DMS153 treated with DMSO at 0.1 percent for 48 hours (cell line): ENCODE results near the gene ACOT7.

Experiments
- DNase-seq: peaks from one replicate; lab custom pipeline; 2025; ENCODE audit not compliant: unreplicated experiment; lab: John Stamatoyannopoulos, UW

Gene ACOT7

DNA sequence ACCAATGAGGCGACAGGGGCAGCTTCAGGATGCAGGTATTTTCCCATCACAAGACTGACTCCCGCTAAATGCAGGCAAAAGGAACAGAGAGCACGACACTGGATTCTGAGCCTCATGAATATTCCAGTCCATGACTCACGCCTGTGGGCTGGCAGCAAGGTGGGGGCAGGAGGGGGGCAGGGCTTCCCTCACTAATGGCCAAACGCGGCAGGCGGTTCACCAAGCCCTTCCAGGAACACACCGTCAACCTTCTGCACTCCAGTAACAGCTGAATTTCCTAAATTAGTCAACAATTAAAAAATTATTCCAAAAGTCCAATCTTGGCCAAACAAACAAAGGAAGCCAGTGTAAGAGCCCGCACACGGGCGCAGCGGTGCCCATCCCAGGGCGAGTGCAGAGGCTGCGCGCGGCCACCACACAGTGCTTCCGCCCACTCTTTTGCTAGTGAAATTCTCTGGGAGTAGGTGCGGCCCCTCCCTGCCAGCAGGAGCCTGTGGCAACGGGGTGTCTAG lies 120.1 kb downstream of the ACOT7 start:
- no peak for DNase-seq

- DNase-seq, result no peak
Observed at GRCh38 chr1:6272868-6273267, 120.7 kb downstream of the ACOT7 start.

GRCh38 chr1:6272452-6272851 lies 121.1 kb downstream of the ACOT7 start:
- no peak for DNase-seq

DNA sequence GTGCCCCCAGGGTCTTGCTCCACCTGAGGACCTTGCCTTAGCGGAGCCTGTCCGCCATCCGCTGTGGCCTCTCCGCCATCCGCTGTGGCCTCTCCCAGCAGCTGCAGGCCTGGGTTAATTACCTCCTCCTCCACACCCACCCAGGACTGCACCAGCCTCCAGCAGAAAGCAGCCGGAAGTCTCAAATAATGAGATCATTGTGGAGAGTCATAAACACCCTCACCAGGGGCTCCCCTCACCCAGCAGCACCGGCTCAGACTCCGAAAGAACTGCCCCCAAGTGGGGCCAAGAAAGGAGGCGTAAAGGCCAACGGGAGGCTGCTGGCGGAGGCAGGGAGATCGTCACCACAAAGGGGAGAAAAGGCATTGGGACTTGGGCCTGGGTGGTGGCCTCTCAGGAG lies 122.0 kb downstream of the ACOT7 start:
- DNase-seq, result peak; percentile 73

GRCh38 chr1:6271006-6271405 lies 122.6 kb downstream of the ACOT7 start:
- no peak for DNase-seq

- DNase-seq, result peak; percentile 38
Observed at GRCh38 chr1:6270401-6270800, 123.2 kb downstream of the ACOT7 start.

DNA sequence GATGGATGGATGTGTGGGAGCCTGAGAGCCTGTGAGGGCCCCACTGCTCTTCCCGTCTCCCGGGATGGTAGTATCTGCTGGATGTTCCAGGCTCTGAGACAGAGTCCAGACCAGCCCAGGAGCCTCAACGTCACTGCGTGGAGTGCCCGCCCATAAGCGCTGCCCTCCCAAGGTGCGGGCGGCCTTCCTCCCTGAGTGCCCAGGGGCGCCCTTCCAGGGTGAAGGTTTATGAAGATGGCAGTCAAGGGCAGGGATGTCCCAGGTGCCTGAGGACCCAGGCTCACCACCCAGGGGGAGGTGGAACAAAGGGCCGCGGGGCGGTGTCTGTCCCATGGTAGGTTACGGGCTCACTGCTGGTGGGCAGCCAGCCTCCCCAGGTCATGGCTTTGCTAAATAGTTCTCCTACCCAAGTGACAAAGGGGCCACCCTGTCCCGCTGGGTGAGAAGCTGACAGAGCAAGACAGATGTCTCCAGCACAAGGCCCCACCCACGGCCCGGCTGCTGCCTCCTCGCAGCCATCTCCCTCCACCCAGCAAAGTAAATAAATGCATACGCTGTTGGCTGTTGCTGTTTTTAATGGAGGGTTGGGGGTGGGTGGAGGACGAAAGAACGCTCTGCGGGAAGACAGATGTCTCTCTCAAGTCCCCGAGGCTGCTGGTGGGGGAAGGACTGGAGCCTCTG lies 123.7 kb downstream of the ACOT7 start:
- peak; percentile 75 for DNase-seq

DNA sequence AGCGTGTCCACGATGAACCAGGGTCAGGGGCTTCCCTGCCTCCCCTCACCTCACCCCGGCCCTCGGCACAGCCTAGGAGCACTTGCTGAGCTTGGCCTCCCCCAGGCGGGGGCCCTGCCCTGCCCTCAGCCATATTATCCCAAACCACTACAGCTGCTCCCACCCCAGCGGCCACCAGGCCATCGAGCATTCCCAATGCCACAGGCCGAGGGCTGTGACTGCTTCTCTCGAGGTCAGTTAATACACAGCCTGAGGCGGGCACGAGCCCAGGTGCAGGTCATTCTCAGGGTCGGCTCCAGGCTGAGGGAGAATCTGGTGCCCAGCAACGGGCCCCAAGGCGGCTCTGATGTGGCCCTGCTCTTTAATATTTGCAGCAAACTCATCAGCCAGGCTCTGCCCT lies 124.3 kb downstream of the ACOT7 start:
- no peak for DNase-seq

GRCh38 chr1:6268415-6268814 lies 125.2 kb downstream of the ACOT7 start:
- DNase-seq, result no peak

DNA sequence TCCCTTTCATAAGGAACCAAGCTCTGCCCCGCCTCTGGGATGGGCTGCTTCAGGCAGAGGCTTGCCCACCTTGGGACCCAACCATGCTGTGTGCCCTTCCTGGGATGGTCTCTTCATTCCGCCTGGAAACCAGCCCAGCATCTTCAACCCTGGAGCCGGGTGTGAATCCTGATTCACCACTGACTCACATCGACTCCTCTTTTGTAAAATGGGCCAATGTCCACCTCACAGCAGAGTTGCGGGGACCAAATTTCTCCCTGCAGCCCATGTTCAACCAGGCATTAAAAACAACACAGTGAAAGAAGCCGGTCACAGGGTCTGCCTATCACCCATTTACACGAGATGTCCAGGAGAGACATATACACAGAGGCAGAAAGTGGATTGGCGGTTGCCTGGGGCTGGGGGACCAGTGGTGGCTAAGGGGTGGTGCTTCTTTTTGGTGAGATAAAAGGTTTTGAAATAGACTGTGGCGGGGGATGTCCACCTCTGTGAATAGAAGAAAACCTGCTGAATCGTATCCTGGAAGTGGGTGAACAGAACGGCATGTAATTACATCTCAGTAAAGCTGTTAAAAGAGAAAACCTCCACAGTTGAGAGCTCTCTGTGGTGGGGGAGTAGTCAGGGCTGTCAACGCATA lies 125.8 kb downstream of the ACOT7 start:
- DNase-seq, result no peak

- DNase-seq, result no peak
Observed at GRCh38 chr1:6266641-6267040, 126.9 kb downstream of the ACOT7 start.

DNA sequence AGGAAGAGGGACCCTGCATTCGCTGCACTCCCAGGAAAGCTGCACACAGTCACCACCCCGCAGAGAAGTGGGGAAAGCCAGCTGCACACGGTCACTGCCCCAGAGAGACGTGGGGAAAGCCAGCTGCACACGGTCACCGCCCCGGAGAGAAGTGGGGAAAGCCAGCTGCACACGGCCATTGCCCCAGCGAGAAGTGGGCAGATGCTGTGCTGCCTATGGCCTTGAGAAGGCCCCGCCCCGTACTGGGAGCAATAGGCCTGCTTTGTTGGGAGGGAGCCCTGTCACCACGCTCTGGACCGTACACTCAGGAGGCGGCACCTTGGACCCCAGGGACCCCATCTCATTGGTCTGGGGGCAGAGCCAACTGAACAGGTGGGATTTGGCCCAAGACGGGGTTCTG lies 128.4 kb downstream of the ACOT7 start:
- DNase-seq, result no peak

DNA sequence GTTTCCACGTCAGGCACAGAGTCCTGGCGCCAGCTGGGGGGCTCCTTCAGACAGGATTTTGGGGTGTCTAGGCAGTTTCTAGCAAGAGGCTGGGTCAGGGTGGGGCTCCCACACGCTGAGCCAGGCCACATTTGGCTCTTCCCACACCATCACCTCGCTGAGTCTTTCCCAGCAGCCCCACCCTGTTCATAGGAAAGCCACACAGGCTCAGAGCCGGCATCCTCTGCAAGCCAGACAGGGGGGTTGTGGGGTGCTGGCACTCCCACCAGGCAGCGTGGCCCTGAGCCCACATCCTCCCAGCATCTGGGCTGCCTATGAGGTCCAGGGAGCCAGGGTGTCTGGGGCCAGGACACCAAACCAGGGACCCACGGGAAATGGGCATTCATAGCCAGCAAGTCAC lies 129.9 kb downstream of the ACOT7 start:
- no peak for DNase-seq

- no peak for DNase-seq
Observed at GRCh38 chr1:6262555-6263420, 130.8 kb downstream of the ACOT7 start.

- no peak for DNase-seq
Observed at GRCh38 chr1:6261615-6261995, 132.0 kb downstream of the ACOT7 start.

DNA sequence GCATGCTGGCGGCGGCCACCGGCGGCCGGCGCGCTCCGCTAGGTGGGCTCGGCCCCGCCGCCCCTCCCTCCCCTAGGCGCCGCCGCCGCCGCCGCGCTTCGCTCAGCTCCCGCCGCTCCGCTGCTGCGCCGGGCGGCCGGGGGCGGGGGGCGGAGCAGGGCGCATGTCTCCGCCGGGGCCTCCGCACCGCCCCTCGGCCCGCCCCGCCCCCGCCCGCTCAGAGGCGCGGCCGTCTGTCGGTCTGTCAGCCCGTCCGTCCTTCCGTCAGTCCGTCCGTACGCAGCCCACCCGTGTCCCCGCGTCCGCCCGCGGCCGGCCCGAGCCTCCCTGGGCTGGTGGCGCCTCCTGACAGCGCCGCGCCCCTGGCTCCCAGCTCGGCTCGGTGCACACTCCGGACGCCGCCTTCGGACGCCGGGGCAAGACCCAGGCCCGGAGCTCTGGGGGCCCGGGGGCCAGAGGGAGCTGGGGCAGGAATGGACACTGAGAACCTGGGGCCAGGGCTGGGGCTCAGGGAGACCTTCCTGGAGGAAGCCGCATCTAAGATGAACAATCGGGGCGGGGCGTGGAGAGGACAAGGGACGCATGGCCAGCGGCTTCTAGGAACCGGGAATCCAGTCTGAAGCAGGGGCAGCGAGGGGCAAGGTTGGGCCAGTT lies 132.5 kb downstream of the ACOT7 start, which contains the start of gene GPR153:
Gene GPR153 (minus strand): TSS at position 138 of the 654 bp plus-strand sequence. CDS start 6,193 bp downstream, outside the sequence.
- DNase-seq, result no peak

DNA sequence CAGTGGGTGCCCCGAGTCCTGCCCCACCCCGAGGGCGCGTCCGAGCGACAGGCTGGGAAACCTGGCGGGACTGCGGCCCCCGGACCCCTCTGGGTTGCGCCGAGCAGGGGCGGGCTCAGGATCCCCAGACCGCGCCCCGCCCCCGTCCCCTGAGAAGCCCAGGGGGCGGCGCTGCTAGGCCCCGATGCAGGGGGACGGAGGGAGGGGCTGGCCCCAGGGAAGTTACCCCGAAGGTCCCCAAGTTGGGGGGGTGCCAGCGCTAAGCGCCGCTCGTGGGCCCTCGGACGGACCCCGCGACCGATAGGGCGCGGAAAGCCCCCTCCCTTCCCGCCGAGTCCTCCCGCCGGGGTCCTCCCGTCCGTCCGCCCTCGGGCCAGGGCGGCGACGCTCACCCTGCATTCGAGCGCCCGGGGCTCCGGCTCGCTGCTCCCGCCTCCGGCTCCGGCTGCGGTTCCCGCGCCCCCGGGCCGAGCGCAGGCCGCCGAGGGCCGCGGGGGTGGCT lies 133.1 kb downstream of the ACOT7 start:
- DNase-seq, result no peak

- peak; percentile 51 for DNase-seq
Observed at GRCh38 chr1:6259491-6260362, 133.8 kb downstream of the ACOT7 start.

DNA sequence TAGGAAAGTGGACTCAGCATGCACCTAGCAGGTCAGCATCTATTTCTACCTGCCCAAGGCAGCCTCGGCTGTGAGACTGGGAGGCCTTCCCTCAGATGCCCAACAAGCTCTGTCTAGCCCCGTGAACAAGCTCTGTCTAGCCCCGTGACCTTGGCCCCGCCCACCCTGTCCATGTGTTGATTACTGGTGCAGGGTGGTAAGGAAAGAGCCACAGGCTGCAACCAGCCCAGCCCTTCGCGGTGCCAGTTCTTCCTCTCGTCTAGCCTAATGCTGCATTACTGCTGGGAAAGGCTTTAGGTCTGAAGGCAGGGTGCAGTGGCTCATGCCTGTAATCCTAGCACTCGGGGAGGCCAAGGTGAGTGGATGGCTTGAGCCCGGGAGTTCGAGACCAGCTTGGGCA lies 134.9 kb downstream of the ACOT7 start:
- no peak for DNase-seq

GRCh38 chr1:6257541-6258069 lies 136.0 kb downstream of the ACOT7 start:
- DNase-seq, result no peak
